A673 (cell line): Measurements from ENCODE around the gene HPX.

ENCODE experiments used
- CTCF ChIP-seq: fragments of 300-800, 200-600 bp; sonication (generic); conservative IDR thresholded peaks from 2 replicates; pipeline ENCODE4 v1.5.1; 2017; ENCODE audit warnings: low read depth, mild to moderate bottlenecking, antibody characterized with exemption, low read length, moderate library complexity, mixed read lengths
- EZH2 ChIP-seq: fragments of 200-600 bp; sonication (generic); IDR thresholded peaks from 2 replicates; pipeline ENCODE4 v1.6.1; 2017; ENCODE audit warnings: borderline replicate concordance, low read depth, mild to moderate bottlenecking, mixed read lengths, antibody characterized with exemption, low read length; ENCODE audit not compliant: poor library complexity, severe bottlenecking

- TF ChIP-seq CTCF (no peak), EZH2 (no peak)
These were observed 48.0 kb upstream of the HPX start for GRCh38 chr11:6488821-6489220.
